Suppressor macrophage (primary cell): Measurements from ENCODE around the gene TIMM29.
"Not testable (repeated sequence)": the region's sequence is repeated elsewhere in the genome, so short reads cannot be mapped to it uniquely, and the experiment has no call there.

ENCODE experiments used
- DNase-seq, 4 experiments: peaks; one replicate each; pipeline ENCODE4 v3.0.0-alpha.2; 2020 to 2022

The TIMM29 gene

DNA sequence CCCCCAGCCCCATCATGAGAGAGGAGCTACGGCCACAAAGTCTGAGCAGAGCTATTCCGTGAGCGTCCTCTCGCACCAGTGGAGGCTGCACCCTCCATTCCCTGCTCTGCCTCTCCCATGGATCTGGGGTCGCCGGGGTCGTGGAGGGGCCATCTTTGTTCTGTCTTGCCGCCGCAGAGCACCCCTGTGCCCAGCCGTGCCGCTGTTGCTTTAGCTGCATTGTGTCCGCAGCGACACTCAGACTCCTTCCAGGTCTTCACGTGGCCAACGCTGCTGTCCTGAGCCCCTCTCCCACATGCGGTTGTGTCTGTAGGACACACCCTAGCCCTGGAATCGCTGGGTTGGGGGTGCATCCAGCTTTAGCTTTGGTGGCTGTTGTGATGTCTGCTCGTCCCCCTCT is 16.0 kb upstream of the TIMM29 start:
- no peak for DNase-seq

DNA sequence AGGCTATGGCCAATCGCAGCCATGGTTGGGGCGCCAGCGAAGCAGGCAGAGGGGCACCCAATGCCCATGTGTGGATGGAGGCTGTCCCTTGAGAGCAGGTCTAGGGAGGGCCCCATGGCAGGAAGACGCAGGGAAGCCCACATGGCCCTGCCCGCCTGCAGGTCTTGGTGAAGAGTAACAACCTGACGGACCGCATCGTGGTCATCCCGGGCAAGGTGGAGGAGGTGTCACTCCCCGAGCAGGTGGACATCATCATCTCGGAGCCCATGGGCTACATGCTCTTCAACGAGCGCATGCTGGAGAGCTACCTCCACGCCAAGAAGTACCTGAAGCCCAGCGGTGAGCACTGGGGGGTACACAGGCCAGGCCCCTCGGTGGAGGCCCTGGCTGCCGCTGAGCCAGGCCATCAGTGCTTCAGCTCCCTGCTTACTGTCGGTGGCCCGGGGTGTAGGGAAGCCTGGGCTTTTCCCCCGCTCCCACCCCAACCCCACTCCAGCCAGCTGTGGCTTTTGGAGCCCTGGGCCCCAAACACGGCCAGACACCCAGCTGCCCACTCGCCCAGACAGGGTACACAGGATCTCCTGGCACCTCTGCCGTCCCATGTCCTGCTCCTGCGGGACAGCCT is 14.8 kb upstream of the TIMM29 start:
- no peak for DNase-seq

DNA sequence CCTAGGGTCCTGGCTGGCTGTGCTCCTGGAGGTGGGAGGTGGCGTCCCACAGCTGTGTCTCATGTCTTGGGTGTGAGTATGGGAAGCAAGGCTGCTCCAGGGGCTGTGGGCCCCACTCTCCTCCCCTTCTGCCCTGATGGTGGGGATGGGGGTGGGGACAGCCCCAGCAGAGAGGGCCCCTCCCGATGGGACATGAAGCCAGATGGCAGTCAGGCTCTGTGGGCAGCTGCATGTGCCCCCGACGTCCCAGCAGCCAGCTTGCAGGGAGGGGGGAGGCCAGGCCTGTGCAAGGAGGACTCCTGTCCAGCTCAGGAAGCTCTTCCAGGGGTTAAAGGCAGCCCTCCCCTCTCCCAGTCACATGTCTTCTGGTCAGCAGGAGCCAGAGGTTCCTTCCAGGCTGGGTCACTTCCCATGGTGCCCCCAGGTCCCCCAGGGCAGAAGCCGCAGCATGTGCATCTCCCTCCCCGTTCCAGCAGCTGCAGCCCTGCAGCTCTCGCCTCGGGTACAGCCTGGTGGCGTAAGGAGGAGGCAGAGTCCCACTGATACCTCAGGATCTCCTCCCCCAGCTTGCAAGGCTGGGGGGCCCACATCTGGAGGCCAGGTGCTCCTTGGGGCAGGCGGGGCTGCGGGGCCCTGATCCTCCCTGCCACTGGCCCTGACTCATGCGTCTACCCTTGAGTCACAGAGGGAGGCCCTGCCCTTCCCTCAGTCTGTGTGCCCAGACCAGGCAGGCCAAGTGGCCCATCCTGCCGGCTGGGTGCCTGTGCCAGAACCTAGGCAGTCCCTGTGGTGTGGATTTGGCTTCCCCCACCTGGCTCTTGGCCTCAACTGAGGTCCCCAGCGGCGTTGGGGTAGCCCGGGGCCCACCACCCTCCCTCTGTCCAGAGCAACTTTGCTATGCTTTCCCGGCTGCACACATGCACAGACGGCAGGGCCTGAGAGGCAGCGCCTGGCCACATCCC is 13.2 kb upstream of the TIMM29 start:
- DNase-seq: no peak

DNA sequence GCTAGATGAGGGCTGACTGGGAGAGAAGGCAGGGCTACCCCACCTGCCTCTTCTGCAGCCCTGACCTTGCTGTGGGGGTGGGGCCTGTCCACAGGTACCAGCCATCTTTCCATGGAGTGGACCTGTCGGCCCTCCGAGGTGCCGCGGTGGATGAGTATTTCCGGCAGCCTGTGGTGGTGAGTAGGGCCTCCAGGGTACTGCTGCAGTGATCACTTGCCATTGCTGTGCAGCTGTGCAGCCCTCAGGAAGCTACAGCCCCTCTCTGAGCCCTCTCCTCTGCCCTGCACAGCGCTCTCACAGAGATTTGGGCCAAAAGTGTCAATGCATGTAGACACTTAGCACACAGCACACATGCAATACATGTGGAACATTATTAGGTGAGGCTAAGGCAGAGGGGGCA is 12.0 kb upstream of the TIMM29 start:
- DNase-seq: no peak

DNA sequence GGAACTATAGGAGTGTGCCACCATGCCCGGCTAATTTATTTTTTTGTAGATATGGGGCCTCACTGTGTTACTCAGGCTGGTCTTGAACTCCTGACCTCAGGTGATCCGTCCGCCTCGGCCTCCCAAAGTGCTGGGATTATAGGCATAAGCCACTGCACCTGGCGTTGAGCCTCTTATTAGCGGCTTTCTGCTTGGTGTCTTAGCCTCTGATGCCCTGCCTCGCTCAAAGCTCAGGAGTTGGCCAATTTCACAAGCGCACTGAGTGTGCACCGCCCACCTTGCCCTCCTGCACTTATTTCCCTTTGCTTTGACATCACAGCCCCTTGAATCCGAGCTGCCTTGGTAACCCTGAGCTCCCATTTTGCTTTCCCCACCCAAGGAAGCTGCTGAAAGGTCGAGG is 10.3 kb upstream of the TIMM29 start:
- DNase-seq: no peak

DNA sequence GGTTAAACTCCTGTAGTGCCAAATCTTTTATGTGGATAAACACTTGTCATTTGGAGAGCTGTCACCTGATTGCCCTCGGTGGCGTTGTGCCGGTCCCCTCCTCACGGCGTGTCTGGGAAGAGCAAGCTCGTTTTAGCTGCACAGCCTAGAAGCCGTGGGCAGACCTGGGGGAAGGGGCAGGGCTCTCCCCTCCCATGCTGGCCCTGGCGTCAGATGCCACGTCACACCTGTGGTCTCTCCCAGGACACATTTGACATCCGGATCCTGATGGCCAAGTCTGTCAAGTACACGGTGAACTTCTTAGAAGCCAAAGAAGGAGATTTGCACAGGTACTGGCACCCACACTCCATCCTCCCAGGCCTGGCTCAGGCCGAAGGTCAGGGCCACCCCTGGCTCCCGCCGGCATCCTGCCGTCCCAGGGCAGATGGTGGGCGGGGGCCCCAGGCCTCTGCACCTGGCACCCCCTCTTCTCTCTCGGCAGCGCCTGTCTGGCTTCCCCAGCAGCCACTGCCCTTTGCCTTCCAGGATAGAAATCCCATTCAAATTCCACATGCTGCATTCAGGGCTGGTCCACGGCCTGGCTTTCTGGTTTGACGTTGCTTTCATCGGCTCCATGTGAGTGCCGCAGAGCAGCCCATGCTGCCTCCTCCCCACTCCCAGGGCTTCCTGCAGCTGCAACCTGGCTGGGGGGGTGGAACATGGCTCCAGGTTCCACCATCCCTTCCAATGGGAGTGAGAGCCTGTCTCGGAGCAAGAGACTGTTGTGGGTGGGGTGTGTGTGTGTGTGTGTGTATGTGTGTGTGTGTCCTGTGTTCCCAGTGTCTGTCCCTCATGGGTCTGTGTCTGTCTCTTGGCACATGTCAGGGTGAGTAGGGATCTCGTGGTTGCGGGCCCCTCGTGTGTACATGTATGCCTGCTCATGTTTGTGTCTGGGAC is 9.0 kb upstream of the TIMM29 start:
- DNase-seq: no peak

DNA sequence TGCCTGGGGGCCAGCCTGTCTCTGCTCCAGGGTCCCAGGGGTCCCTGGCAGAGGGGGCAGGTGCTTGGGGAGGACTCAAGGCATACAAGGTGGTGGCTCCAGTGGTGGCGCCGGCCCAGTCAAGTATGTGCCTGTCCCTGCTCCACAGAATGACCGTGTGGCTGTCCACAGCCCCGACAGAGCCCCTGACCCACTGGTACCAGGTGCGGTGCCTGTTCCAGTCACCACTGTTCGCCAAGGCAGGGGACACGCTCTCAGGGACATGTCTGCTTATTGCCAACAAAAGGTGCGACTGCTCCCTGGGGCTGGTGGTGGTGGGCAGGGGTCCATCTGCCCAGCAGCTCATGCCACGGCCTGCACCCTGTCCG is 8.3 kb upstream of the TIMM29 start:
- DNase-seq: no peak

DNA sequence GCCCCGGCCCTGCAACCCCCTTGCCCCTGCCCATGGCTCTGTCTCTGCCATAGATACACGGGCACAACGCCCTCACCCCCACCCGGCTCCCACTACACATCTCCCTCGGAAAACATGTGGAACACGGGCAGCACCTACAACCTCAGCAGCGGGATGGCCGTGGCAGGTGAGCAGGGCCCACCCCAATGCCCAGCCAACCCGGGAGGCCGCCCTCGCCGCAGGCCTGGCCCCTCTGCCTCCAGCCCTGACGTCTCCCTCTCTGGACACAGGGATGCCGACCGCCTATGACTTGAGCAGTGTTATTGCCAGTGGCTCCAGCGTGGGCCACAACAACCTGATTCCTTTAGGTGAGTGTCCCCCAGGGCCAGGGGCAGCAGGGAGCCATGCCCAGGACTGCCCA is 7.8 kb upstream of the TIMM29 start:
- DNase-seq: no peak

DNA sequence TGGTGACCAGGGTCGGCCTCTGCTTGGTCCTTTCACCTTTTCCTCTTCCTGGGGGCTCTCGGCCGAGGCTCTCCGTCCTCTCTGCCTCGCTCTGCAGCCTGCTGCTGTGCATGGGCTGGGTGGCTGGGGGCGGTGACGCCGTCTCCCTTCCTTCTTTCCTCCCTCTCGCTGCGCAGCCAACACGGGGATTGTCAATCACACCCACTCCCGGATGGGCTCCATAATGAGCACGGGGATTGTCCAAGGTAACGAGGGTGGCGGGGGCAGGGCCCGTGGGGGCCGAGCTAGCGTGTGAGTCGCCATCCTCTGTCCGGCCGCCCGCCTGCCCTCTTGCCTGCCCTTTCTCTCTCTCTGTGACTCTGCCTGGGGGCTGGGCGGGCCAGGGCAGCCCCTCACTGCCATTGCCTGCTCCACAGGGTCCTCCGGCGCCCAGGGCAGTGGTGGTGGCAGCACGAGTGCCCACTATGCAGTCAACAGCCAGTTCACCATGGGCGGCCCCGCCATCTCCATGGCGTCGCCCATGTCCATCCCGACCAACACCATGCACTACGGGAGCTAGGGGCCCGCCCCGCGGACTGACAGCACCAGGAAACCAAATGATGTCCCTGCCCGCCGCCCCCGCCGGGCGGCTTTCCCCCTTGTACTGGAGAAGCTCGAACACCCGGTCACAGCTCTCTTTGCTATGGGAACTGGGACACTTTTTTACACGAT is 7.3 kb upstream of the TIMM29 start:
- DNase-seq: no peak

DNA sequence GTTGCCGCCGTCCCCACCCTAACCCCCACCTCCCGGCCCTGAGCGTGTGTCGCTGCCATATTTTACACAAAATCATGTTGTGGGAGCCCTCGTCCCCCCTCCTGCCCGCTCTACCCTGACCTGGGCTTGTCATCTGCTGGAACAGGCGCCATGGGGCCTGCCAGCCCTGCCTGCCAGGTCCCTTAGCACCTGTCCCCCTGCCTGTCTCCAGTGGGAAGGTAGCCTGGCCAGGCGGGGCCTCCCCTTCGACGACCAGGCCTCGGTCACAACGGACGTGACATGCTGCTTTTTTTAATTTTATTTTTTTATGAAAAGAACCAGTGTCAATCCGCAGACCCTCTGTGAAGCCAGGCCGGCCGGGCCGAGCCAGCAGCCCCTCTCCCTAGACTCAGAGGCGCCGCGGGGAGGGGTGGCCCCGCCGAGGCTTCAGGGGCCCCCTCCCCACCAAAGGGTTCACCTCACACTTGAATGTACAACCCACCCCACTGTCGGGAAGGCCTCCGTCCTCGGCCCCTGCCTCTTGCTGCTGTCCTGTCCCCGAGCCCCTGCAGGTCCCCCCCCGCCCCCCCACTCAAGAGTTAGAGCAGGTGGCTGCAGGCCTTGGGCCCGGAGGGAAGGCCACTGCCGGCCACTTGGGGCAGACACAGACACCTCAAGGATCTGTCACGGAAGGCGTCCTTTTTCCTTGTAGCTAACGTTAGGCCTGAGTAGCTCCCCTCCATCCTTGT is 6.5 kb upstream of the TIMM29 start:
- no peak for DNase-seq

DNA sequence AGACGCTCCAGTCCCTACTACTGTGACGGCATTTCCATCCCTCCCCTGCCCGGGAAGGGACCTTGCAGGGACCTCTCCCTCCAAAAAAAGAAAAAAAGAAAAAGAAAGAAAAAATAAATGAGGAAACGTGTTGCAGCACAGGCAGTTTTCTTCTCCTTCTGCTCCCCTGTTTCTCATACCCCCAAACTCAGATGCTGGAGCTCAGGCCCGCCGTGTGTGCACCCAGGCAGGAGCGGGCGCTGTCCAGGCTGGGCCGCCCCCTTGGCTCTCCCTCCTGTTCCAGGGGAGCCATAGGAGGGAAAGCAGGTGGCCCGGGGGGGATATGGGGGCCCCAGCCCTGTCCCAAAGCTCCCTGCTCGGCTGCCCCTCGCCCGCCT is 6.0 kb upstream of the TIMM29 start:
- no peak for DNase-seq

DNA sequence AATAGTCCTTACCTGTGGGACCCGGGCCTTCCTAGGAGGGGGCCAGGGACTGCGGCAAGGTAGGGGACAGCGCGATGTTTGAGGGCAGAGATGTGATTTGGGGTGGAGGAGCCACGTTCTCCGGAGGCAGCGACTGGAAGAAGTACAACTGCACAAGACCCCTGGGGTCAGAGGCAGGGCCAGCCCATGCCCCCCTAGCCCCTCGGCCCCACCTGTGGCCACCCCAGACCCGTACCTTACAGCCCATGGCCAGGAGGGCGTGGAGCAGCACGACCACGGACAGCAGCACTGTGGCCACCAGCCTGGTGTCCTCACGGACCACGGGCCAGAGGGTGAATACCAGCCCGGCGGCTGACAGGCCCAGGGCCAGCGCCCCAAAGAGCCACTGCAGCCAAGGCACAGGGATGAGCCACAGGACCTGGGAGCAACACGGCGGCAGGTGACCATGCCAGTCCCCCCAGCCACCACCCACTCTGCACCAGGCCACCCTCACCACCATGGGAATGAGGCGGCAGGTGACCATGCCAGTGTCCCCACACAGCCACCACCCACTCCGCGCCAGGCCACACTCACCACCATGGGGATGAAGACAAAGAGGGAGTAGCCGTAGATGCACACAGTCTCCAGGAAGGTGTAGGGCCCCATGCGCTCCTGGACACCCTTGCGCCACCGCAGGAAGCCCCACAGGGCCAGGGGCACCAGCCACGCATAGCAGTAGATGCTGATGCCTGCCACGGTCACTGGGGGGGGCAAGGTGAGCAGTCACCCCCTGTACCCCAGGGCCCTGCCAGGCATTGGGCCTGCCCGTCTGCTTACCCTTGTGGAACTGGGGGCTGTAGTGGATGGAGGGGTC is 5.1 kb upstream of the TIMM29 start:
- no peak for DNase-seq

DNA sequence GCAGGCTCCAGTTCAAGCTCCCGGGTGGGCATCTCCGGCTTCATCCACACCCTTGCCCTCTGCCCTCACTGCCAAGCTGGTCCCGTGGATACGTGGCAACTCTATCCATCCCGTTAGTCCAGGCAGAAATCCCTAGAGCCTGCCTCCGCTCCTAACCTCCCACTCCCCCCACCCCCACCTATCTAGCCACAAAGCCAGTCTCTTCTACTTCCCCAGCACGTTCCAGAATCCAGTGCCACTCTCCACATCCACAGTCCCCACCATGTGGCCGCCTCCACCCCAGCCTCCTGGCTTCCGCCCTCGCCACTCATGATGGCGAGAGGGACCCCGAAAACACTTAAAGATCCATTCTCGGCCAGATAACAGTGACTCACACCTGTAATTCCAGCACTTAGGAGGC is 4.0 kb upstream of the TIMM29 start:
- no peak for DNase-seq

DNA sequence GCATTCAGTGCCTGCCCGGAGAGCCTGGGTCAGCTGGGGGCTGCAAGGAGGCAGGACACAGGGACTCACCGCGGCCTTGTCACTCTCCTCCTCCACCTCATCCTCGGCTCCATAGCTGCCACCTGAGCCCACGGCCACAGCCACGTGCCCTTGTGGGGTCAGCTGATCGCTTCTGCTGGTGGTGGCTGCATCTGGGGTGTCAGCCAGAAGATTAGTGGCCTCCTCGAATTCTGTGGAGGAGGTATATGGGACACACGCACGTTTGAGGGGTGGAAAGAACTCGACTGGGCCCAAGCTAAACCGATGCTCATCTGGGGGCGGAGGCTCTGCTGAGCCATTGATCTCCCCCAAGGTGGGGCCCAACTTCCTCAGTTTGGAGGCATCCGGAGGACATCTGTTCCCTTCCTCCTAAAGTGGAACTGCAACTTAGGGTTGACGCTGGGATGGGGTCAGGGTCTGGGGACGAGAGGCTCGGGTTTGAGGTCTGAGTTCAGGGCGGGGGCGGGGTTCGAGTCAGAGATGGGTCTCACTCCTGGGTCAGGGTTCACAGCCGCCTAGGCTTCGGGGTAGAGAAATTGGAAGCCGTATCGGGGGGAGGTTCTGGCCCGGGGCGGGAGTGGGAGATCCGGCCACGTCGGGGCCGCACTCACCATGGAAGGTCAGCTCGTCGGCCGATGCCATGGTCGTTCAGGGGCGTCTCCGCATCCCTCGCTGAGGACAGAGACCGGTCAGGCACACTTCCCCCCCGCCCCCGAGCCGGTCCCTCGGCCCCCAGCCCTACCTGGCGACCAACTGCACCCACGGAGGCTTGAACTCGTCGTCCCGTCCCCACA is 665 bp upstream of the TIMM29 start:
- peak; percentile 13 to 55 (median 50) for DNase-seq

DNA sequence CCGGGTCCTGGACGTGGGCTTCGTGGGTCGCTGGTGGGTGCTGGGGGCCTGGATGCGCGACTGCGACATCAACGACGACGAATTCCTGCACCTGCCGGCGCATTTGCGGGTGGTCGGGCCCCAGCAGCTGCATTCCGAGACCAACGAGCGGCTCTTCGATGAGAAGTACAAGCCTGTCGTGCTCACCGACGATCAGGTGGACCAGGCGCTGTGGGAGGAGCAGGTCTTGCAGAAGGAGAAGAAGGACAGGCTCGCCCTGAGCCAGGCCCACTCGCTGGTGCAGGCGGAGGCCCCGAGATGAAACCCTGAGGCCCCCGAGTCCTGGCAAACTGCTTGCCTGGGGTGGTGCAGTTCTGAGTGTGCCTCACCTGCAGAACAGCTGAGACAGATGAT is 787 bp downstream of the TIMM29 start:
- no peak for DNase-seq

DNA sequence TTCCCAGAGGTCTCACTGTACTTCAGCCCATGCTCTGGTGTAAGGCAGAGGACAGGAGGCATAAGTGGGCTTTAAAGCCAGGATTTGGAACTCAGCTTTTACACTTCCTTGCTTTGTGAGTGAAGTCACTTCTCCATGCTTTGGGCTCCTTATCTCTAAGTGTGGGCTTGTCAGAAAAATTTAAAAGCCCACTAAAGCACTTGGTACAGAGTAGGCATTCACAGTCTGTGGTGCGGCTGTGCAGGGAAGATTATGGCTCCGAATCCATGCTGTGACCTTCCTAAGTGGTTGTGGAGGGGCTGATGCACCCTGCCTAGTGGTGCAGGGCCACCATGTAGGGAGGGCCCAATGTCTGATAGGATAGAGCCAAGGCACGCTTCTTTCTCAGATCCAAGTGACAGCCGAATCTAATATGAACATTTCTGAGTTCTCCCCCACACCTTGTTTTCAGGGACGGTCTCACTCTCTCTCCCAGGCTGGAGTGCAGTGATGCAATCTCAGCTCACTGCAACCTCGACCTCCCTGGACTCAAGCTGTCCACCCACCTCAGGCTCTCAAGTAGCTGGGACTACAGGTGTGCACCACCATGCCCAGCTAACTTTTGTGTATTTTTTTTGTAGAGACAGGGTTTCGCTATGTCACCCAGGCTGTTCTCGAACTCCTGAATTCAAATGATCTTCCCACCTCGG is 6.9 kb downstream of the TIMM29 start:
- no peak for DNase-seq

DNA sequence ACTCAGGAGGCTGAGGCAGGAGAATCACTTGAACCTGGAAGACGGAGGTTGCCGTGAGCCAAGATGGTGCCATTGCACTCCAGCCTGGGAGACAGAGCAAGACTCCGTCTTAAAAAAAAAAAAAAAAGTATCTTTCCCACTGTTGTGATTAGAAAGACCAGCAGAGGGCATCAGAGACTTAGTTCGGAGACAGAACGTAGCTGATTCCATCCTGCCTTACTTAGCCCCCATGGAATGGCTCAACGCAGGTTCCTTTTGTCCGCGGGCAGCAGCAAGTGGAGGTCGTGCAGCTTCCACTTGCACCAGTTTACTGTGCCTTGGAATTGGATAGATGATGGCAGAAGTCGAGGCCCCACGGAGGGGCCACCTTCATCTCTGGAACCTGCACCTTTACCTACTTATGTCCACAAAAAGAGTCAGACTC is 8.1 kb downstream of the TIMM29 start:
- peak; percentile 68 to 85 (median 76) for DNase-seq

DNA sequence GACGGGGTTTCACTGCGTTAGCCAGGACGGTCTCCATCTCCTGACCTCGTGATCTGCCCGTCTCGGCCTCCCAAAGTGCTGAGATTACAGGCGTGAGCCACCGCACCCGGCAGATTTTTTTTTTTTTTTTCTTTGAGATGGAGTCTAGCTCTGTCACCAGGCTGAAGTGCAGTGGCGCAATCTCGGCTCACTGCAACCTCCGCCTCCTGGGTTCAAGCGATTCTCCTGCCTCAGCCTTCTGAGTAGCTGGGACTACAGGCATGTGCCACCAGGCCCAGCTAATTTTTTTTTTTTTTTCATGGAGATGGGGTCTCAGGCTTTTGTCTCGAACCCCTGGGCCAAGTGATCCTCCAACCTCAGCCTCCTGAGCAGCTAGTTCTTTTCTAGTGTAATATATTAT is 13.0 kb downstream of the TIMM29 start:
- not testable (repeated sequence) for DNase-seq

DNA sequence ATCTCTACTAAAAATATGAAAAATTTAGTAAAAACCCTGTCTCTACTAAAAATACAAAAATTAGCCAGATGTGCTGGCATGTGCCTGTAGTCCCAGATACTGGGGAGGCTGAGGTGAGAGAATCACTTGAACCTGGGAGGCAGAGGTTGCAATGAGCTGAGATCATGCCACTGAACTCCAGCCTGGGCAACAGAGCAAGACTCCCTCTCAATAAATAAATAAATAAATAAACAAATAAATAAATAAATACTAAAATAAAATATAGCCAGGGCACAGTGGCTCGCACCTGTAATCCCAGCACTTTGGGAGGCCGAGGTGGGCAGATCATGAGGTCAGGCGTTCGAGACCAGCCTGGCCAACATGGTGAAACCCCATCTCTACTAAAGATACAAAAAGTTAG is 14.8 kb downstream of the TIMM29 start:
- not testable (repeated sequence) for DNase-seq
